Fibroblast of skin of right quadriceps (primary cell): ENCODE measurements around the gene COX19.

Experiments used
- DNase-seq: peaks from one replicate; pipeline ENCODE4 v3.0.0-alpha.2; 2013

The COX19 gene

GRCh38 chr7:990933-991728, 15.8 kb upstream of the COX19 start:
- DNase-seq, result no peak

GRCh38 chr7:990352-990932, 15.1 kb upstream of the COX19 start:
- no peak for DNase-seq

DNA sequence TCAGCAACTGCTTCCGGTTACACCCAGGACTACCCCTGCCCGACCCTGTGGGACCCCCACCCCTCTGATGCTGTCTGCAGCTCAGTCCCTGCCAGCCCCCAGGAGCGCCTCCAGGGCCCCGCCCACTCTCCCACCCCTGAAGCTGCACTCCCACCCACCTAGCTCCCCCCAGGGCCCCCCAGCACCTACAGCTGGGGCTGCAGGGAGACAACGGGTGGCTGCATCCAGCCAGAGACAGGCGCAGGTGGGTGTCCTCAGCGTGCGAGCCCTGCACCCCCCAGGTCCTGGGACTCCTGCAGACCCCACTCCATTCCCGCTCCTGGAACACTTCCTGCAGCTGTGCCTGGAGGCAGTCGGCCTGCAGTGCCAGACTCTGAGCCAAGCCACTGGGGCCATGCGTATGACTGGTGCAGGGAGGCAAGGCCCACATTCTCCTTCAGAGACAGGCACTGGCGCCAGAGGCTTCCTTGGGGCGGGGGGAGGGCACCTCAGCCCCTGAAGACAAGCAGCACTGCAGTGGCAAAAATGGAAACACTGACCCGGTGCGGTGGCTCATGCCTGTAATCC, 13.7 kb upstream of the COX19 start:
- DNase-seq, result no peak

DNA sequence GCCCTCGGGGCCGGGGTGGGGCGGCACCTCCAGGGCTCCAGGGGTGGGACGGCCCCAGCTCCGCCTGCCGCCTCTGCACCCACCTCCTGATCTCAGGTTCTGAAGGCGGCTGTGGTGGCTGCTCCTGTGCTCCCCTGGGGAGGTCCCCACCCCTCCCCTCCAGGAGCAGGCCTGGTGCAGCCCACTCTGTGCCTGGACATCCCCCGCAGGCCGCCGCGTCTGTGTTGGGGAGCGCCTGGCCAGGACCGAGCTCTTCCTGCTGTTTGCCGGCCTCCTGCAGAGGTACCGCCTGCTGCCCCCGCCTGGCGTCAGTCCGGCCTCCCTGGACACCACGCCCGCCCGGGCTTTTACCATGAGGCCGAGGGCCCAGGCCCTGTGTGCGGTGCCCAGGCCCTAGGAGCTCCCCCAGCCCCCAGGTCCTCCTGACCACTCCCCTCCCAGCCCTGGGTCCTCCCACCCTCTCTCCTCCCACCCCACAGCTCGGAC, 13.1 kb upstream of the COX19 start:
- no peak for DNase-seq

GRCh38 chr7:987909-988308, 12.6 kb upstream of the COX19 start:
- DNase-seq, result no peak

DNA sequence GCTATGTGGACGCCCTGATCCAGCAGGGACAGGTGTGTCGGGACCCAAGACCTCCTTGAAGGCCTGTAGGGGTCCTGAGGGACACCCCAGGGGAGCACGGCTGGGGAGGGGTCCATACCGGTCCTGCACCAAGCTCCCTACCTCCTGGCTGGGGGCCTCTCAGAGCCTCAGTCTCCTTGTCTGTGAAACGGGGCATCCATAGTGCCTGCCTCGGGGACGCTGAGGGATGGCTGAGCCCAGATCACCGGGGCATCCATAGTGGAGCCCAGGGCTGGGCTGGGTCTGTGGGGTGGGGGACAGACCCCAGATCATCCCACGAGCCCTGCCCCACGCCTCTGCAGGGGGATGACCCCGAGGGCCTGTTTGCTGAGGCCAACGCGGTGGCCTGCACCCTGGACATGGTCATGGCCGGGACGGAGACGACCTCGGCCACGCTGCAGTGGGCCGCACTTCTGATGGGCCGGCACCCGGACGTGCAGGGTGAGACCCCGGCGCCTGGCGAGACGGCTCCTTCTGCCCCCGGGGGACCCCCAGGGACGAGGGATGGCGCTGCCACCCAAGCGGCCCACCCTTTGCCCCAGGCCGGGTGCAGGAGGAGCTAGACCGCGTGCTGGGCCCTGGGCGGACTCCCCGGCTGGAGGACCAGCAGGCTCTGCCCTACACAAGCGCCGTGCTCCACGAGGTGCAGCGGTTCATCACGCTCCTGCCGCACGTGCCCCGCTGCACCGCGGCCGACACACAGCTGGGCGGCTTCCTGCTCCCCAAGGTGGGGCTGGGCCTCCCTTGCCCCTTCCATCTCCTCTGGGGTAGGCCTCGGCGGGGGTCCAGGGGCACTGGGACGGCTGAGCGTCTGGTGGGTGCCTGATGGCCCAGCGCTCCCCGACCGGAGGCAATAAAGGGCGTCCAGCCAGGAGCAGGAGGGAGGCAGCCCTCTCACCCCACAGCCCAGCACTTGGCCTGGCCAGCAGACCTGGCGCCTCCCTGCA, 11.7 kb upstream of the COX19 start:
- DNase-seq, result no peak

GRCh38 chr7:985915-986741, 10.8 kb upstream of the COX19 start:
- DNase-seq, result no peak

DNA sequence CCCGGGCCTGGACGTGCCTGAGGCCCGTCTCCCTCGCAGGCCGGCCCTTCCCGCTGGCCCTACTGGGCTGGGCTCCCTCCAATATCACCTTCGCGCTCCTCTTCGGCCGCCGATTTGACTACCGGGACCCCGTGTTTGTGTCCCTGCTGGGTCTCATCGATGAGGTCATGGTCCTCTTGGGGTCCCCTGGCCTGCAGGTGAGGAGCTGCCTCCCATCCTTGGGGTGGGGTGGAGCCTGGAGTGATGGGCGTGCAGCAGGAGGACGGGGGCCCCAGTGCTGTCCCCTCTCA, 9.7 kb upstream of the COX19 start:
- no peak for DNase-seq

DNA sequence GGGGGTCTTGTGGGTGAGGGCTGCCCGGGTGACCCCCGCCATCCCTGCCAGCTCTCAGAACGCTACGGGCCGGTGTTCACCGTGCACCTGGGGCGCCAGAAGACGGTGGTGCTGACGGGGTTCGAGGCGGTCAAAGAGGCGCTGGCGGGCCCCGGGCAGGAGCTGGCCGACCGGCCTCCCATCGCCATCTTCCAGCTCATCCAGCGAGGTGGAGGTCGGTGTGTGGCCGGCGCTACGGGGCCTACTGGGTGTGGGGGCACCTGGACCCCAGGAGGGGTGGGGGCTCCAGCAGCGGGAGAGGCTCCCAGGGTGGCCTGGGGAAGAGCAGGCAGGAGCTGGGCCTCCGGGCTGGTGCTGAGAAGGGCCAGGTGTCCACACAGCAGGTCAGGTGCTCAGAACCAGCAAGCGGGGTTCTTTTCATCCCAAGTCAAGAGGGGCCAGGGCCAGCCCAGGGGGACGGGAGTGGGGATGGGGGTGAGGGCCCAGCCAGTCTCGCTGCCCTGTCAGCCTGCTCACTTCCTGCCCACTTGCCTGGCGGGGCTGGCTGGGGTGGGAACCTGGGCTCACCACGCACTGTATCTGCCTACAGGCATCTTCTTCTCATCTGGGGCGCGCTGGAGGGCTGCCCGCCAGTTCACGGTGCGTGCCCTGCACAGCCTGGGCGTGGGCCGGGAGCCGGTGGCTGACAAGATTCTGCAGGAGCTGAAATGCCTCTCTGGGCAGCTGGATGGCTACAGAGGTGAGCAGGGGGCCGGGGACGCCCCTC, 9.2 kb upstream of the COX19 start:
- DNase-seq, result no peak

DNA sequence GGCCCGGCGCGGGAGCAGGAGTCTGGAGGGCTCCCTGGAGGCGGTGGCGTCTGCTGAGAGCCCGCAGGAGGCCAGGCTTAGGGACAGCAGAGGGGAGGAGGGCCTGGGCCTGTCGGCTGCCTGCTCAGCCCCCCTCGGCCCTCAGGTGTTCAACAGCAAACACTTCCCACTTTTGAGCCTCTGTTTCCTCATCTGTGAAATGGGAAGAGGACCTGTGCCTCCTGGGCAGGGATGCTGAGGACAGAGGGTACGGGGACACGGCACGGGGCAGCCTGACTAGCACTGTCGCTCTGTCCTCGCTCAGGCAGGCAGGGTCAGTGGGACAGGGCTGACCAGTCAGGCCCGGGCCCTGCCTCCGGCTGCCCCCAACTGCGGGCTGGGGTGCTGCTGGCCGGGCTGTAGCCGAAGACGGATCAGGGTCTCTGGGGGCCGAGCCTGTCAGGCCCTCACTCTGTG, 8.3 kb upstream of the COX19 start:
- DNase-seq, result no peak

- DNase-seq, result no peak
Measured at GRCh38 chr7:983004-983615, 7.8 kb upstream of the COX19 start, which contains the start of gene CYP2W1. Gene CYP2W1 (plus strand): TSS chr7:983181. CDS start chr7:983212, 31 bp downstream.

DNA sequence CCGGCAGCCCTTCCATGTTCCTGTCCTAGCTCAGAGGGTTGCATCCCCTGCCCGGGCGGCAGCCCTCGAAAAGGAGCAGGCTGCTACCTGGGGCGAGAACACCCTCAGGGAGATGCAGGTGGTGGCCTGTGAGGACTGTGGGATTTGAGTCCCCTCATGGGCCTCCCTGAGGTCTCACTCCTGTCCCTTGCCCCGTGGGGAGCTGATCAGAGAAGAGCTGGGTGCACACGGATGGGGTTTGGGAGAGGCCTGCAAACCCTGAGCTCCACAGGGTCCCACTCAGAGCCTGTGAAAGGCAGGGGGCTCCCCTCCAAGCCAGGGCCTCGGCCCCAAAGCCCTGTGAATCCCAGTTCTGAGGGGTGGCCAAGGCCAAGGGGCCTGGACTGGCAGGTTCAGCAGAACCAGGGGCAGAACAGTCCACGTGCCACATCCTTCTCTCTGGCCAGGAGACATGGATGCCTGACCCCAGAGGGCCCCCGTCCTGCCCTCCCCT, 7.2 kb upstream of the COX19 start:
- DNase-seq, result no peak

DNA sequence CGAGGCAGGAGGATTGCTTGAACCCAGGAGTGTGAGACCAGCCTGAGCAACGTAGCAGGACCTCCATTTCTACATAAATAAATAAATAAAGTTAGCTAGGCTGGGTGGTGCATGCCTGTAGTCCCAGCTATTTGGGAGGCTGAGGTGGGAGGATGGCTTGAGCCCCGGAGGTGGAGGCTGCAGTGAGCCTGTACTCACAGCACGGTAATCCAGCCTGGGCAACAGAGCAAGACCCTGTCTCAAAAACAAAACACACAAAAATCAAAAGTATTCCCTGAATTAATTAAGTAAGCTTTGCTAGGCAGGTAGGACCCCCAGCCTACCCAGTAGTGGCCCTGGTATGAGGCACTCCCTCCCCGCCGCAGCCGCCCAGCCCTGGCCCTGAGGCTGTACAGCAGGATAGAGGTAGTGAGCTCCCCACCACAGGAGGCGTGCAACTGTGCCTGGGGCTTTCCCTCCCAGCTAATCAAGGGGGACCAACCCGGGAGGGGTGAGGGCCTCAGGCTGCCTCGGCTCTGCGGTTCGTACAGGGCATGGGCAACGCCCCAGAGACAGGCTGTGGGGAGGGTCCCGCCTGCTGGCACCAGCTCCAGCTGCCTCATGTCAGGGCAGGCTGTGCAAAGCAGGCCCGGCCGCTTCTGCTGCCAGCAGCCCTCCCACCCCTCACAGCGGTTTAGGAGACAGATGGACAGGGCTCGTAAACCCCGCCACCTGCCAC, 6.6 kb upstream of the COX19 start:
- DNase-seq, result no peak

DNA sequence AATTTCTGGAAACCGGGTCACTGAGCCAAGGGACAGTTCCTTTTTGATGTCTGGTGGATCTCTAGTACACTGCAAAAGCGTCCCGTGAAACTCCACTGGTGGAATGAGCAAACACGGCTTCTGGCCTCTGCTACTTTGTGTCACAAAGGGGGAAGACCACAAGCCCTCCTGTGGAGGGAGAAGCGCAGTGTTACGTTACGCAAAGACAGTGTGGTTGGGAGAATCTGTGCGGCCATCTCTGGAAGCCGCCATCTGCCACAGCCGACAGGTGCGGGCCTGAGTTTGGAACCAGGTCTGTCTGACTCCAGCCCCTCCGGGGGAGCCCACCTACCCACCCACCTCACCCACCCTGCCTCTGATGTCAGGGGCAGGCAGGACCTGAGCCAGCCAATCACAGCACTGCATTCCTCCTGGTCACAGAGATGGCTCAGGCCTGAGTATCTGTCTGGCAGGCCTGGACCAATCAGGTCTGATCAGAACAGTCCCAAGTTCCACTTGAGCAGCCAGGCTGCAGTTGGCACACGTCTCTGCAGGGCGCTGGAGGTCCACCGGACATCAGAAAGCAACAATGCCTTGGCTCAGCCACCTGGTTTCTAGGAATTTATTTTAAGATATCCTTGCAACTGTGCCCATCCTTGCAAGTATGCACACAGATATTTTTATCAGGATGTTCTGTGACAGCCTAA, 4.7 kb upstream of the COX19 start:
- no peak for DNase-seq

GRCh38 chr7:979151-979550, 3.8 kb upstream of the COX19 start:
- DNase-seq, result no peak

DNA sequence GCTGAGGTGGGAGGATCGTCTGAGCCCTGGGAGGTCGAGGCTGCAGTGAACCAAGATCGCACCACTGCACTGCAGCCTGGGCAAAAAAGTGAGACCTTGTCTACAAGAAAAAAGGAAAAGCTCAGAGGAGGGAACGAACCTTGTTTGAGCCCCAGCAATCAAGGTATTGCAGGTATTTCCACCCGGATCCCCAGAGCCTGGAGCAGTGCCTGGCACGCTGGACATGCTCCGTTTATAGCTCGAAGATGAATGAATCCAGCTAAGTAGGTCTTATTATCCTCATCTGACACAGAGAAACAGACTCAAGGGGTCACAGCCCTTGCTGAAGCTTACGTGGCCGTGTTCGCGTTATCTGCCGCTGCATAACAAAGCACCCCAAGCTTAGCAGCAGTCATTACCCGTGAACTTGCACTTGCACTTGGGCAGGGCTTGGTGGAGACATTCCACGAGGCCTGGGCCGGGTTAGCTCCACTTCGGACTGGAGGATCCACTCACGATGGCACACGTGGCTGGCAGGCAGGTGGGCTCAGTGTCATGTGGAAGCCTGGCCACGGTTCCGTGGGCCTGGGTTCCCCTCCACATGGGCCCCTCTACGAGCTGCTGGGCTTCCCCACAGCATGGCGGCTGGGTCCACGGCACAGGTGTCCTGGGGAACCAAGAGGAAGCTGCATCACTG, 3.2 kb upstream of the COX19 start:
- no peak for DNase-seq

DNA sequence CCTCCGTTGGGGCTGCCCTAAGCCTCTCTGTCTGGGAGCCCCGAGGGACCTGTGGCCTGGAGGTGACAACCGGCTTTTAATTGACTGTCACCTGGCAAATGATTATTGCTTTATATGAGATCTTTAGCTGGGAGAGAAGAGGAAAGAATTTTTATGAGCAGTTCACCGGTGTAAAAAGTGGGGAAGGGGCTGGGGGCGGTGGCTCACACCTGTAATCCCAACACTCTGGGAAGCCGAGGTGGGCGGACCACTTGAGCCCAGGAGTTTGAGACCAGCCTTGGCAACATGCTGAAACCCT, 2.6 kb upstream of the COX19 start:
- DNase-seq, result no peak

- DNase-seq, result no peak
Measured at GRCh38 chr7:977326-978048, 2.1 kb upstream of the COX19 start.
